ENCODE results near the gene HCK.

- TF ChIP-seq CTCF (conservative IDR thresholded peaks at IDR 0.05 in 1 of 2, IDR thresholded peaks at IDR 0.05 in 1 of 2; ENCODE audit: low read depth in 1 of 2, low read length in 2 of 2) (no peak), EZH2 (IDR thresholded peaks at IDR 0.05; ENCODE audit: low read length, missing control alignments) (no peak)
These were observed 12.6 kb downstream of the HCK start for GRCh38 chr20:32064667-32065066.
